ENCODE measurements around the gene RALGAPA2. TPM values are rescaled to one million over a fixed set of nuclear protein-coding genes. Genes with fewer than 3 reads are reported as not detected.

Gene RALGAPA2
- total RNA-seq, 3 donors from 2014 or later: 34.6 to 74.1 (median 46.0) TPM

DNA sequence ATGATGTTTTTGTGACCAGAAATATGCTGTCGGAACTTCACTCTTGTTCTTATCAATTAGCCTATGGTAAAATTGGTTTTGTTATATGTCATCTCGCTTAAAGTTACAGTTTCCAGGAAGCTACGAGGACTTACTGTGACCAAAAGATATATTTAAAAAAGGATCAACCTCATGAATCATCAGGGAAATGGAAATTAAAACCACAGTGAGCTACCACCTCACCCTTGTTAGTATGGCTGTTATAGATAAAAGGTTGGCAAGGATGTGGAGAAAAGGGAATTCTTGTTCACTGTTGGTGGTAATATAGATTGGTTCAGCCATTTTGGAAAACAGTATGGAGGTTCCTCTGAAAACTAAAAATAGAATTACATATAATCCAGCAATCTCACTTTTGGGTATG lies 358.9 kb downstream of the RALGAPA2 start:
- no peak for TF ChIP-seq POLR2A (IDR thresholded peaks at IDR 0.05)
- TF ChIP-seq POLR2AphosphoS5 (IDR thresholded peaks at IDR 0.05): no peak
- TF ChIP-seq, protein P1, sequence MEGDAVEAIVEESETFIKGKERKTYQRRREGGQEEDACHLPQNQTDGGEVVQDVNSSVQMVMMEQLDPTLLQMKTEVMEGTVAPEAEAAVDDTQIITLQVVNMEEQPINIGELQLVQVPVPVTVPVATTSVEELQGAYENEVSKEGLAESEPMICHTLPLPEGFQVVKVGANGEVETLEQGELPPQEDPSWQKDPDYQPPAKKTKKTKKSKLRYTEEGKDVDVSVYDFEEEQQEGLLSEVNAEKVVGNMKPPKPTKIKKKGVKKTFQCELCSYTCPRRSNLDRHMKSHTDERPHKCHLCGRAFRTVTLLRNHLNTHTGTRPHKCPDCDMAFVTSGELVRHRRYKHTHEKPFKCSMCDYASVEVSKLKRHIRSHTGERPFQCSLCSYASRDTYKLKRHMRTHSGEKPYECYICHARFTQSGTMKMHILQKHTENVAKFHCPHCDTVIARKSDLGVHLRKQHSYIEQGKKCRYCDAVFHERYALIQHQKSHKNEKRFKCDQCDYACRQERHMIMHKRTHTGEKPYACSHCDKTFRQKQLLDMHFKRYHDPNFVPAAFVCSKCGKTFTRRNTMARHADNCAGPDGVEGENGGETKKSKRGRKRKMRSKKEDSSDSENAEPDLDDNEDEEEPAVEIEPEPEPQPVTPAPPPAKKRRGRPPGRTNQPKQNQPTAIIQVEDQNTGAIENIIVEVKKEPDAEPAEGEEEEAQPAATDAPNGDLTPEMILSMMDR (IDR thresholded peaks at IDR 0.05): no peak

DNA sequence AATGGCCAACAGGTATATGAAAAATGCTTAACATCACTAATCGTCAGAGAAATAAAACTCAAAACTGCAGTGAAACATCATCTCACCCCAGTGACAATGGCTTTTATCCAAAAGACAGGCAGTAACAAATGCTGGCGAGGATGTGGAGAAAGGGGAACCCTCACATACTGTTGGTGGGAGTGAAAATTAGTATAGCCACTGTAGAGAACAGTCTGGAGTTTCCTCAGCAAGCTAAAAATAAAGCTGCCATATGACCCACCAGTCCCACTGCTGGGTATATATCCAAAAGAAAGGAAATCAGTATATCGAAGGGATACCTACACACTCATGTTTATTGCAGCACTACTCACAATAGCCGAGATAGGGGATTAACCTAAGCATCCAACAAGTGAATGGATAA lies 368.0 kb downstream of the RALGAPA2 start:
- intact Hi-C loops (cut with DNase I; ENCODE audit: low total_unique reads): no loop called here
- DNase-seq (ENCODE audit: low spot score in 2 of 2): no peak
- no peaks in the 10 kb centered on the region for H3K4me1 ChIP-seq
- H3K9me3 ChIP-seq: peaks cover 4 to 19% of the 10 kb centered on the region in 2 donors
- no peak overlapping the region for H3K27ac ChIP-seq
- TF ChIP-seq, protein P1 (IDR thresholded peaks at IDR 0.05): no peak
- TF ChIP-seq POLR2A (IDR thresholded peaks at IDR 0.05) (no peak), POLR2AphosphoS5 (IDR thresholded peaks at IDR 0.05) (no peak)
- H3K27me3 ChIP-seq: peaks cover 0 to 7% of the 10 kb centered on the region in 2 donors
- H3K36me3 ChIP-seq: no peaks in the 10 kb centered on the region
- no peak overlapping the region for H3K4me3 ChIP-seq

More for the DNA sequence above, 358.9 kb downstream of the RALGAPA2 start:
- no peak overlapping the region for H3K27ac ChIP-seq
- H3K4me3 ChIP-seq: no peak overlapping the region
- DNase-seq (ENCODE audit: low spot score in 2 of 2): no peak
- peaks cover 0 to 15% of the 10 kb centered on the region in 2 donors for H3K9me3 ChIP-seq
- H3K27me3 ChIP-seq: no peaks in the 10 kb centered on the region
- intact Hi-C loops (cut with DNase I; ENCODE audit: low total_unique reads): no loop called here
- no peaks in the 10 kb centered on the region for H3K4me1 ChIP-seq
- H3K36me3 ChIP-seq: no peaks in the 10 kb centered on the region

DNA sequence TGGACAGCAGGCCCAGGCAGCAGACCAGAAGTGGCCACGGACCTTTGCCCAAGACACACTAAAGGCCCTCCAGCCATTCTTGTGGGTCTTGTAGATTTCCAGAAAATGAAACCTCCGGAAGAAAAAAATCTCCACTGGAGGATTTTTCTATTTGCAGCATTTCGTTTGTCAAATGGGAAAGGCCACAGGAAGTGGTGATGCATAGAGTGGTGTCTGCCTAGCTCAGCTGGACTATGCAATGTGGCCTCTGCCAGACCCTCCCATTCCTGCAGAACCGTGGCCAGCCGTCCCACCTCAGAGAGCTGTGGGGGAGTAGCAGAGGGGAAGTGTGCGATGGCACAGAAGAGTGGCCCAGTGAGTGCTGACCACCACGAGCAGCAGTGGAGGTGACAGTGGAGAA lies 368.5 kb downstream of the RALGAPA2 start:
- TF ChIP-seq, protein P1 (IDR thresholded peaks at IDR 0.05): no peak
- no peak for DNase-seq (ENCODE audit: low spot score in 2 of 2)
- peaks cover 0 to 7% of the 10 kb centered on the region in 2 donors for H3K27me3 ChIP-seq
- H3K4me3 ChIP-seq: no peak overlapping the region
- peaks cover 4 to 15% of the 10 kb centered on the region in 2 donors for H3K9me3 ChIP-seq
- intact Hi-C loops (cut with DNase I; ENCODE audit: low total_unique reads): no loop called here
- H3K36me3 ChIP-seq: no peaks in the 10 kb centered on the region
- H3K4me1 ChIP-seq: no peaks in the 10 kb centered on the region
- H3K27ac ChIP-seq: no peak overlapping the region

Measured in breast epithelium (tissue), 4 donors.